Ishikawa (cell line): ENCODE data around the gene ZNF423.

Experiments
- CREB1 ChIP-seq: IDR thresholded peaks from 2 replicates; pipeline ENCODE4 v1.6.1; 2012; ENCODE audit warnings: low read depth
- NFIC ChIP-seq: IDR thresholded peaks from 2 replicates; pipeline ENCODE4 v1.6.1; 2012
- RAD21 ChIP-seq: IDR thresholded peaks from 2 replicates; pipeline ENCODE4 v1.6.1; 2012; ENCODE audit warnings: low read depth
- TAF1 ChIP-seq: IDR thresholded peaks from 2 replicates; pipeline ENCODE4 v1.6.1; 2012; ENCODE audit warnings: low read depth, mild to moderate bottlenecking
- TCF12 ChIP-seq: IDR thresholded peaks from 2 replicates; pipeline ENCODE4 v1.6.1; 2012; ENCODE audit warnings: low read depth
- TEAD4 ChIP-seq: IDR thresholded peaks from 2 replicates; pipeline ENCODE4 v1.6.1; 2012
- ZBTB7A ChIP-seq: IDR thresholded peaks from 2 replicates; pipeline ENCODE4 v1.6.1; 2012; ENCODE audit warnings: low read depth
- TF ChIP-seq, protein P1 (sequence below): IDR thresholded peaks from 2 replicates; pipeline ENCODE4 v1.6.1; 2012; ENCODE audit warnings: low read depth, mild to moderate bottlenecking

DNA sequence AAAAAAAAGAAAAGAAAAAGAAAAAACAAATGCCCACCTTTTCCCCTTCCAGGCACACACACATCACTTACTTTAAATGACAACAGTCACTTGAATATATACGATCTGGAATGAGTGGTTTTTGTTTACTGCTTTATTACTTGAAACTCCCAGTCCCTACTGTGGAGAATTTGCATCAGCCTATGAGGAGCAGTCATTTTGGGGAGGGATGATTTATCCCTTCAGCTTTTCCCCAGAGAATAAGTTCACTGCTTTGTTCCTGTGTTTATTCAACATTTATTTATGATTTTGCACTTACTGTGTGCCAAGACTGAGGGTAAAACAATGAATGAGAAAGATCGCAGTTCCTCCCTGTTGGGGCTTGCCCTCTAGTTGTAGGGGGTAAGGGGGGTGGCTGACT is 4.7 kb upstream of the ZNF423 start:
- no peak for TF ChIP-seq RAD21
- TF ChIP-seq TCF12, result no peak
- no peak for TF ChIP-seq NFIC
- no peak for TF ChIP-seq TAF1
- TF ChIP-seq CREB1, result no peak
- TF ChIP-seq TEAD4, result no peak
- no peak for TF ChIP-seq ZBTB7A
- TF ChIP-seq, protein P1, sequence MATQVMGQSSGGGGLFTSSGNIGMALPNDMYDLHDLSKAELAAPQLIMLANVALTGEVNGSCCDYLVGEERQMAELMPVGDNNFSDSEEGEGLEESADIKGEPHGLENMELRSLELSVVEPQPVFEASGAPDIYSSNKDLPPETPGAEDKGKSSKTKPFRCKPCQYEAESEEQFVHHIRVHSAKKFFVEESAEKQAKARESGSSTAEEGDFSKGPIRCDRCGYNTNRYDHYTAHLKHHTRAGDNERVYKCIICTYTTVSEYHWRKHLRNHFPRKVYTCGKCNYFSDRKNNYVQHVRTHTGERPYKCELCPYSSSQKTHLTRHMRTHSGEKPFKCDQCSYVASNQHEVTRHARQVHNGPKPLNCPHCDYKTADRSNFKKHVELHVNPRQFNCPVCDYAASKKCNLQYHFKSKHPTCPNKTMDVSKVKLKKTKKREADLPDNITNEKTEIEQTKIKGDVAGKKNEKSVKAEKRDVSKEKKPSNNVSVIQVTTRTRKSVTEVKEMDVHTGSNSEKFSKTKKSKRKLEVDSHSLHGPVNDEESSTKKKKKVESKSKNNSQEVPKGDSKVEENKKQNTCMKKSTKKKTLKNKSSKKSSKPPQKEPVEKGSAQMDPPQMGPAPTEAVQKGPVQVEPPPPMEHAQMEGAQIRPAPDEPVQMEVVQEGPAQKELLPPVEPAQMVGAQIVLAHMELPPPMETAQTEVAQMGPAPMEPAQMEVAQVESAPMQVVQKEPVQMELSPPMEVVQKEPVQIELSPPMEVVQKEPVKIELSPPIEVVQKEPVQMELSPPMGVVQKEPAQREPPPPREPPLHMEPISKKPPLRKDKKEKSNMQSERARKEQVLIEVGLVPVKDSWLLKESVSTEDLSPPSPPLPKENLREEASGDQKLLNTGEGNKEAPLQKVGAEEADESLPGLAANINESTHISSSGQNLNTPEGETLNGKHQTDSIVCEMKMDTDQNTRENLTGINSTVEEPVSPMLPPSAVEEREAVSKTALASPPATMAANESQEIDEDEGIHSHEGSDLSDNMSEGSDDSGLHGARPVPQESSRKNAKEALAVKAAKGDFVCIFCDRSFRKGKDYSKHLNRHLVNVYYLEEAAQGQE, result no peak
